ENCODE results near the gene FAM222A.

Gene FAM222A

GRCh38 chr12:109760930-109761921 is 47.6 kb downstream of the FAM222A start:
- no peak for TF ChIP-seq CTCF (IDR thresholded peaks at IDR 0.05; ENCODE audit: extremely low read depth, insufficient read depth, missing control alignments)
- DNase-seq (ENCODE audit: low spot score): no peak
- in situ Hi-C loops (cut with MboI; ENCODE audit: low pct_unique_long_range_greater_than_20kb, low sequenced_read_pairs, unreplicated experiment): no loop called here

DNA sequence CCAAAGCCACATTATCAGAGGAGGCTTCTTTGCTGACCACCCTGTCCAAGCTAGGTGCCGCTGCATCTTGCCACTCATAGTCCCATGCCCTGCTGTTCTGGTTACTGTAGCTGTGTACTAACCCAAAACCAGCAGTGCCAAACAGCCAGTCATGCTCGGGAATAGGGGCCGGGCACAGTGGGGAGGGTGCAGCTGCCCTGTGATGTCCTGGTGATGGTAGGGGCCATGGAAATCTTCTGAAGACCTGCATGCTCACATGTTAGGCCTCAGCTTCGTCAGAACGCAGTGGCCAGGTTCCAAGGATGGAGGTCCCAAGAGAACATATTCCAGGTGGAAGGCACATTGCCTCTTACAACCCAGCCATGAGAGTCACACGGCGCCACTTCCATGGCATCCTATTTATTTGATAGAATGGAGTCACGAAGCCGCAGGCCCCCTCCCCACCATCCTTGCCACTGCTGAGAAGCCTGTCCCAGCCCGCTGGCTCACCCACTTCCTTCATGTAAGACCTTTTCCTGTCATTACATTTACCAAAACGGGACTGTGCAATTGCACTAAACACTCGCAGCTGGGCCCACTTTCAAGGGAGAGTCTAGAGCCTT is 48.5 kb downstream of the FAM222A start:
- no peak for TF ChIP-seq CTCF (IDR thresholded peaks at IDR 0.05; ENCODE audit: extremely low read depth, insufficient read depth, missing control alignments)
- no peak for DNase-seq (ENCODE audit: low spot score)
- in situ Hi-C loops (cut with MboI; ENCODE audit: low pct_unique_long_range_greater_than_20kb, low sequenced_read_pairs, unreplicated experiment): no loop called here

DNA sequence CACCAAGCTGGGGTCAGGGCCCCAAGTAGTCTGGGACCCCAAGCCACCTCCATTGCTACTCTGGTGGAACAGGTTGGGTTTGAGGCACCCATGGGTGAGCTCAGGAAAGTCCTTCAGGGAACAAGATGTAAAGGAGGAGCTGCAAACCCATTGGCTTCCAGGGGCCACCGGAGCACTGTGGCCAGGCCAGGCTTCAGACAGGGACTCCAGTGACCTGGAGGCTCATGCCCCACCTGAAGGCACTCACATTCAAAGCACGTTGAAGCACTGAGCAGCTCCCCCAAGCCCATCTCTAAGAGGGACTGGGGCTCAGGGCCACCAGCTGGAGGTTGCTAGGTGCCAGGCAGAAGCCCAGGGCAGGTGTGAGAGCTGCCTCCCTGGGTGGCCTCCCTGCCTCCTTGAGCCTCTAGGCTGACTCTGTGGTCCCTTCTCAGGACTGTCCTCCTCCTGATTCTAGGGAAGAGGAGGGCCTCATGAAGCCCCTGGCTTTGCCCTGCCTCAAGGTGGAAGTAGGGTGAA is 49.1 kb downstream of the FAM222A start:
- no peak for DNase-seq (ENCODE audit: low spot score)
- in situ Hi-C loops (cut with MboI; ENCODE audit: low pct_unique_long_range_greater_than_20kb, low sequenced_read_pairs, unreplicated experiment): no loop called here
- TF ChIP-seq CTCF (IDR thresholded peaks at IDR 0.05; ENCODE audit: extremely low read depth, insufficient read depth, missing control alignments): no peak

DNA sequence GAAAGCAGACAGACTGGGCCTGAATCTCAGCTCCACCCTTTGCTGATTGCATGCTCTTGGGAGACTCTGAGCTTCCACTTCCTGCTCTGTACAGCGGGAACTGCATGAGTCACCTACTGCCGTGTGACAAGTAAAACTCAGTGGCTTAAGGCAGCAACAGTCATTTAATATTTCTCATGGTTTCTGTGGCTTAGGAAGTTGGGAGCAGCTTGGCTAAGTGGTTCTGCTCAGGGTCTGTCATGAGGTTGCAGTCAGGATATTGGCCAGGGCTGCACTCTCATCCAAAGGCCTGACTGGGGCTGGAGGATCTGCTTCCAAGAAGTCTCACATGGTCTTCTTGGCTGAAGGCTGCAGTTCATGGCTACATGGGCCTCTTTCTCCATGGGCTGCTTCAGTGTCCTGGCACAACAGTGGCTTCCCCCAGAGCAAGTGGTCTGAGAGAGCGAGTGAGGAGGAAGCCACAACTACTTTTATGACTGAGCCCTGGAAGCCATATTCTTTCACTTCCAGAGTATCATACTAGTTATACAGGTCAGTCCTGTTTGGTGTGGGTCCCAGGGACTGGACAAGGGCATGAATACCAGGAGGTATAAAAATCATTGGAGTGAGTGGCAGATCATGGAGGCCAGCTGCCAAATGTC is 49.7 kb downstream of the FAM222A start:
- in situ Hi-C loops (cut with MboI; ENCODE audit: low pct_unique_long_range_greater_than_20kb, low sequenced_read_pairs, unreplicated experiment): no loop called here
- no peak for DNase-seq (ENCODE audit: low spot score)

DNA sequence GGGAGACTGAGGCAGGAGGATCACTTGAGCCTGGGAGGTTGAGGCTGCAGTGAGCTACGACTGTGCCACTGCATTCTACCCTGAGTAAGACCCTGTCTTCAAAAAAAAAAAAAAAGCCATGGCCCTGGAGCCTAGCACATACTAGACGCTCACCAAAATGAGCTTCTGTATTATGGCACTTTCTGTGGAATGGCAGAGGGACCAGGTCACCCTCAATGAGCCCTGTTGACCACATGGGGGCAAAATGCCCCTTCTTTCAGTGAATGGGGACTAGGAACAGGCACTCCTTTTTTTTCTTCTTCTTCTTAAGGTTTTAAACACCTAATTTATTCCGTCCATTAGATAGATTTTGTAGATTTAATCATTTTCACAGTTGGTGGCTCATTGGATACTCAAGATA is 50.5 kb downstream of the FAM222A start:
- DNase-seq (ENCODE audit: low spot score): no peak
- no peak for TF ChIP-seq CTCF (IDR thresholded peaks at IDR 0.05; ENCODE audit: extremely low read depth, insufficient read depth, missing control alignments)
- in situ Hi-C loops (cut with MboI; ENCODE audit: low pct_unique_long_range_greater_than_20kb, low sequenced_read_pairs, unreplicated experiment): no loop called here

More for the DNA sequence above, 49.7 kb downstream of the FAM222A start:
- TF ChIP-seq CTCF (IDR thresholded peaks at IDR 0.05; ENCODE audit: extremely low read depth, insufficient read depth, missing control alignments): no peak

- no peak for DNase-seq (ENCODE audit: low spot score)
- in situ Hi-C loops (cut with MboI; ENCODE audit: low pct_unique_long_range_greater_than_20kb, low sequenced_read_pairs, unreplicated experiment): no loop called here
Measured at GRCh38 chr12:109764776-109765445, 51.3 kb downstream of the FAM222A start.

More at GRCh38 chr12:109764776-109765445, 51.3 kb downstream of the FAM222A start:
- TF ChIP-seq CTCF (IDR thresholded peaks at IDR 0.05; ENCODE audit: extremely low read depth, insufficient read depth, missing control alignments): no peak

Data from GM13977 (cell line).